IMR-90 (cell line): ENCODE measurements around the gene IRX1. TPM values are rescaled to one million over a fixed set of nuclear protein-coding genes. Genes with fewer than 3 reads are reported as not detected.

Experiments
- ATAC-seq: fragments of 200-7000 bp; cut with Tn5 transposase; 2 replicates; pipeline ENCODE4 v1.9.1; 2020; ENCODE audit warnings: low read depth, mild to moderate bottlenecking, moderate library complexity
- BruUV-seq: library from RNA; stranded (reverse); fragments of 400-500 nt; replicated peaks from 2 replicates; lab custom pipeline; 2021; lab: Mats Ljungman, UMichigan
- CTCF ChIA-PET: fragments of 300-600 bp; formaldehyde crosslinking; extraction: SDS; loops from one replicate; lab custom pipeline; 2021; ENCODE audit warnings: antibody characterized with exemption; lab: Yijun Ruan, JAX
- POLR2A ChIA-PET: fragments of 300-600 bp; sonication (Branson Sonifier 250); formaldehyde crosslinking; loops from one replicate; lab custom pipeline; 2022; ENCODE audit warnings: antibody characterized with exemption; ENCODE audit not compliant: unreplicated experiment; lab: Charles Lee
- DNase-seq: peaks from one replicate; pipeline ENCODE4 v3.0.0; 2013
- H2AFZ ChIP-seq: replicated peaks from 2 replicates; pipeline ENCODE3; 2013; ENCODE audit warnings: low read length, mild to moderate bottlenecking; ENCODE audit not compliant: poor library complexity
- H2AK5ac ChIP-seq: 2 replicates; pipeline ENCODE4 v1.6.1; 2013; ENCODE audit warnings: low read depth, low read length, inconsistent platforms
- H2AK9ac ChIP-seq: replicated peaks from 2 replicates; pipeline ENCODE3; 2013; ENCODE audit warnings: mild to moderate bottlenecking, low read depth, low read length, moderate library complexity; ENCODE audit not compliant: poor library complexity
- H2BK120ac ChIP-seq: 2 replicates; pipeline ENCODE4 v1.6.1; 2013; ENCODE audit warnings: low read depth, low read length, inconsistent platforms
- H2BK15ac ChIP-seq: 3 replicates; pipeline ENCODE4 v1.6.1; 2013; ENCODE audit warnings: low read depth, low read length, inconsistent platforms
- H2BK20ac ChIP-seq: 2 replicates; pipeline ENCODE4 v1.6.1; 2013; ENCODE audit warnings: low read depth, mild to moderate bottlenecking, inconsistent platforms, low read length, moderate library complexity
- H2BK5ac ChIP-seq: 2 replicates; pipeline ENCODE4 v1.6.1; 2013; ENCODE audit warnings: mild to moderate bottlenecking, low read depth, low read length, inconsistent platforms; ENCODE audit not compliant: poor library complexity, severe bottlenecking
- H3K14ac ChIP-seq: replicated peaks from 2 replicates; pipeline ENCODE4 v1.6.1; 2013; ENCODE audit warnings: low read depth, low read length, inconsistent platforms
- H3K18ac ChIP-seq: 2 replicates; pipeline ENCODE4 v1.6.1; 2013; ENCODE audit warnings: low read depth, low read length, control low read depth
- H3K23ac ChIP-seq: 2 replicates; pipeline ENCODE4 v1.6.1; 2013; ENCODE audit warnings: low read depth, low read length, inconsistent platforms
- H3K27ac ChIP-seq: 2 replicates; pipeline ENCODE4 v1.5.1; 2013; ENCODE audit warnings: mild to moderate bottlenecking, control low read depth, low read length; ENCODE audit not compliant: insufficient read depth
- H3K27me3 ChIP-seq: 2 replicates; pipeline ENCODE4 v1.6.1; 2013; ENCODE audit warnings: low read length; ENCODE audit not compliant: control insufficient read depth, insufficient read depth
- H3K36me3 ChIP-seq: 2 replicates; pipeline ENCODE4 v1.6.1; 2013; ENCODE audit warnings: low read length, mixed read lengths; ENCODE audit not compliant: control insufficient read depth, insufficient read depth
- H3K4ac ChIP-seq: 2 replicates; pipeline ENCODE4 v1.6.1; 2013; ENCODE audit warnings: low read depth, low read length, inconsistent platforms
- H3K4me1 ChIP-seq: 2 replicates; pipeline ENCODE4 v1.6.1; 2013; ENCODE audit warnings: low read length, mixed read lengths; ENCODE audit not compliant: control insufficient read depth, insufficient read depth
- H3K4me2 ChIP-seq: 2 replicates; pipeline ENCODE4 v1.6.1; 2013; ENCODE audit warnings: low read depth, mild to moderate bottlenecking, control low read depth, low read length, moderate library complexity
- H3K4me3 ChIP-seq: 2 replicates; pipeline ENCODE4 v1.5.1; 2013; ENCODE audit warnings: low read depth, mild to moderate bottlenecking, control low read depth, low read length, moderate library complexity; ENCODE audit not compliant: insufficient read depth
- H3K56ac ChIP-seq: 2 replicates; pipeline ENCODE4 v1.6.1; 2013; ENCODE audit warnings: low read length, inconsistent platforms; ENCODE audit not compliant: insufficient read depth; ENCODE audit errors: extremely low read depth
- H3K79me1 ChIP-seq, 2 experiments: 2 replicates each; pipeline ENCODE4 v1.6.1; 2013; ENCODE audit warnings: low read length in 2 of 2, inconsistent platforms in 1 of 2, low read depth in 1 of 2
- H3K9ac ChIP-seq: 2 replicates; pipeline ENCODE4 v1.6.1; 2013; ENCODE audit warnings: low read depth, low read length, control low read depth
- H3K9me1 ChIP-seq: 2 replicates; pipeline ENCODE4 v1.6.1; 2013; ENCODE audit warnings: low read length, inconsistent platforms; ENCODE audit not compliant: insufficient read depth
- H3K9me3 ChIP-seq: 2 replicates; pipeline ENCODE4 v1.6.1; 2013; ENCODE audit warnings: low read length; ENCODE audit not compliant: control insufficient read depth, insufficient read depth
- H4K20me1 ChIP-seq: 2 replicates; pipeline ENCODE4 v1.6.1; 2013; ENCODE audit warnings: low read length, inconsistent platforms; ENCODE audit not compliant: insufficient read depth
- H4K5ac ChIP-seq: 2 replicates; pipeline ENCODE4 v1.6.1; 2013; ENCODE audit warnings: mild to moderate bottlenecking, low read depth, low read length, control low read depth
- H4K8ac ChIP-seq, 2 experiments: 2 replicates each; pipeline ENCODE4 v1.6.1; 2013; ENCODE audit warnings: low read depth in 2 of 2, low read length in 2 of 2, control low read depth in 1 of 2, inconsistent platforms in 1 of 2
- H4K91ac ChIP-seq: 2 replicates; pipeline ENCODE4 v1.6.1; 2013; ENCODE audit warnings: low read depth, low read length, inconsistent platforms; ENCODE audit not compliant: insufficient read depth
- BHLHE40 ChIP-seq: fragments of 150-350 bp; IDR thresholded peaks from 2 replicates; pipeline ENCODE4 v1.6.1; 2016; ENCODE audit warnings: mild to moderate bottlenecking, low read depth, low read length
- CHD1 ChIP-seq: IDR thresholded peaks from 2 replicates; pipeline ENCODE4 v1.6.1; 2012; ENCODE audit warnings: low read depth, low read length, improper control_type of control experiment
- CTCF ChIP-seq: conservative IDR thresholded peaks from 2 replicates; pipeline ENCODE4 v1.5.1; 2012; ENCODE audit warnings: mild to moderate bottlenecking, low read depth, low read length, improper control_type of control experiment
- FOS ChIP-seq: fragments of 150-350 bp; IDR thresholded peaks from 2 replicates; pipeline ENCODE4 v1.6.1; 2016; ENCODE audit warnings: low read depth, low read length
- MAFK ChIP-seq: IDR thresholded peaks from 2 replicates; pipeline ENCODE4 v1.6.1; 2012; ENCODE audit warnings: low read depth, low read length, improper control_type of control experiment
- RCOR1 ChIP-seq: IDR thresholded peaks from 2 replicates; pipeline ENCODE4 v1.6.1; 2012; ENCODE audit warnings: mild to moderate bottlenecking, low read length, improper control_type of control experiment; ENCODE audit not compliant: insufficient replicate concordance
- SMC3 ChIP-seq: fragments of 150-350 bp; IDR thresholded peaks from 2 replicates; pipeline ENCODE4 v1.6.1; 2016; ENCODE audit warnings: low read depth, mild to moderate bottlenecking, antibody characterized with exemption, low read length, moderate library complexity
- WGBS, 2 experiments: methylation state at CpG; one replicate each; pipeline versions ENCODE4 v1.1.5 to v1.1.7; 2013; ENCODE audit warnings: missing lambda C conversion rate in 2 of 2; ENCODE audit not compliant: insufficient read length in 1 of 2; ENCODE audit errors: extremely low coverage in 2 of 2; 5-methylcytosine and 5-hydroxymethylcytosine counted together
- dilution Hi-C: fragments of 300-500 bp; cut with HindIII; formaldehyde crosslinking; loops from one replicate; pipeline ENCODE4 v1.14.3; 2018; ENCODE audit warnings: low sequenced_read_pairs; ENCODE audit not compliant: unreplicated experiment
- in situ Hi-C: fragments of 300-500 bp; cut with MboI; formaldehyde crosslinking; loops from 3 replicates; pipeline ENCODE4 v1.14.3; 2019; ENCODE audit warnings: low sequenced_read_pairs, inconsistent platforms, mixed read lengths
- intact Hi-C: fragments of 100-400 bp; cut with micrococcal nuclease; formaldehyde crosslinking; loops from 2 replicates; pipeline ENCODE4 v1.10.0; 2022
- polyA plus RNA-seq, 3 experiments: library from polyadenylated mRNA; depleted of rRNA; stranded (reverse); fragments of >200 nt; gene quantifications; 2 replicates each; pipeline ENCODE4 v1.2.3, GENCODE V29; 2012; ENCODE audit warnings: low replicate concordance in 1 of 3
- total RNA-seq: library from RNA; depleted of rRNA; stranded (reverse); fragments of >200 nt; gene quantifications from 2 replicates; pipeline ENCODE4 v1.2.3, GENCODE V29; 2012

The IRX1 gene
- total and polyA plus RNA-seq, 2 of the 4 experiments (the other 2 are of a cell fraction), result not detected

GRCh38 chr5:3639175-3639574 lies 43.5 kb downstream of the IRX1 start:
- dilution Hi-C loops, result no loop called here
- H4K8ac ChIP-seq, result no peak overlapping the region
- H3K4me2 ChIP-seq, result no peak overlapping the region
- no TSS peak for BruUV-seq
- no peak overlapping the region for H4K91ac ChIP-seq
- H3K9me1 ChIP-seq, result no peaks in the 10 kb centered on the region
- no peak overlapping the region for H3K27ac ChIP-seq
- no peak overlapping the region for H3K56ac ChIP-seq
- H3K14ac ChIP-seq, result no peak overlapping the region
- H2BK15ac ChIP-seq, result no peak overlapping the region
- peaks cover 23% of the 10 kb centered on the region for H3K9me3 ChIP-seq
- ATAC-seq, result no peak
- H3K4ac ChIP-seq, result no peak overlapping the region
- no peak for DNase-seq
- H3K9ac ChIP-seq, result no peak overlapping the region
- H4K5ac ChIP-seq, result no peak overlapping the region
- H2AK9ac ChIP-seq, result no peak overlapping the region
- no peak overlapping the region for H3K4me3 ChIP-seq
- intact Hi-C loops, result no loop called here
- CTCF ChIA-PET, result no interaction called here
- no CpG with 5 or more reads among the region's 8 CpGs for WGBS, 2 experiments
- no peak overlapping the region for H2BK20ac ChIP-seq
- no peaks in the 10 kb centered on the region for H3K36me3 ChIP-seq
- no peaks in the 10 kb centered on the region for H3K27me3 ChIP-seq
- H2BK5ac ChIP-seq, result no peak overlapping the region
- TF ChIP-seq CTCF (no peak), RCOR1 (no peak), SMC3 (no peak), MAFK (no peak), FOS (no peak), CHD1 (no peak), BHLHE40 (no peak)
- no peaks in the 10 kb centered on the region for H4K20me1 ChIP-seq
- no peaks in the 10 kb centered on the region for H3K4me1 ChIP-seq
- no peak overlapping the region for H2AFZ ChIP-seq
- no peak overlapping the region for H3K23ac ChIP-seq
- H3K79me1 ChIP-seq, result no peaks in the 10 kb centered on the region
- no peak overlapping the region for H2AK5ac ChIP-seq
- in situ Hi-C loops, result no loop called here
- POLR2A ChIA-PET, result no interaction called here
- no peak overlapping the region for H3K18ac ChIP-seq
- H2BK120ac ChIP-seq, result no peak overlapping the region
